PC-3 (cell line): ENCODE results near the gene TELO2. TPM values are rescaled to one million over a fixed set of nuclear protein-coding genes. Genes with fewer than 3 reads are reported as not detected.

Experiments used
- ATAC-seq: fragments of 200-7000 bp; cut with Tn5 transposase; 2 replicates; pipeline ENCODE4 v1.9.1; 2020; ENCODE audit warnings: mild to moderate bottlenecking, moderate library complexity
- BruUV-seq: library from RNA; stranded (reverse); fragments of 400-500 nt; replicated peaks from 2 replicates; lab custom pipeline; 2021; lab: Mats Ljungman, UMichigan
- CTCF ChIA-PET: fragments of 300-600 bp; sonication (Branson Sonifier 250); formaldehyde crosslinking; loops from one replicate; lab custom pipeline; 2022; ENCODE audit warnings: antibody characterized with exemption; lab: Charles Lee
- POLR2A ChIA-PET: fragments of 300-600 bp; sonication (Branson Sonifier 250); formaldehyde crosslinking; loops from one replicate; lab custom pipeline; 2022; ENCODE audit warnings: antibody characterized with exemption; ENCODE audit not compliant: unreplicated experiment; lab: Charles Lee
- DNase-seq: peaks from one replicate; pipeline ENCODE4 v3.0.0-alpha.2; 2015
- H2AFZ ChIP-seq: fragments of 300-600 bp; sonication (generic); 2 replicates; pipeline ENCODE4 v1.6.0; 2016; ENCODE audit warnings: antibody characterized with exemption, low read length
- H3F3A ChIP-seq: fragments of 300-600 bp; sonication (generic); one replicate; pipeline ENCODE4 v1.6.0; 2017; ENCODE audit warnings: antibody characterized with exemption, low read length, control low read depth, mild to moderate bottlenecking; ENCODE audit not compliant: unreplicated experiment
- H3K27ac ChIP-seq: fragments of 300-600 bp; sonication (generic); 2 replicates; pipeline ENCODE4 v1.5.1; 2016; ENCODE audit warnings: mild to moderate bottlenecking, low read length
- H3K27me3 ChIP-seq: fragments of 300-600 bp; sonication (generic); 2 replicates; pipeline ENCODE4 v1.6.1; 2016; ENCODE audit warnings: low read length, mixed read lengths
- H3K36me3 ChIP-seq: fragments of 300-600 bp; sonication (generic); 2 replicates; pipeline ENCODE4 v1.6.1; 2016; ENCODE audit warnings: low read depth, mixed run types, low read length, mixed read lengths
- H3K4me1 ChIP-seq: fragments of 300-600 bp; sonication (generic); 2 replicates; pipeline ENCODE4 v1.5.1; 2016; ENCODE audit warnings: low read length; ENCODE audit not compliant: insufficient read depth
- H3K4me2 ChIP-seq: fragments of 300-600 bp; sonication (generic); 2 replicates; pipeline ENCODE4 v1.6.0; 2016; ENCODE audit warnings: low read length
- H3K4me3 ChIP-seq: fragments of 300-600 bp; sonication (generic); 2 replicates; pipeline ENCODE4 v1.5.1; 2016; ENCODE audit warnings: mild to moderate bottlenecking, low read length, mixed read lengths
- H3K79me2 ChIP-seq: fragments of 300-600 bp; sonication (generic); 2 replicates; pipeline ENCODE4 v1.6.1; 2017; ENCODE audit warnings: low read length, mixed read lengths
- H3K9ac ChIP-seq: fragments of 300-600 bp; sonication (generic); 2 replicates; pipeline ENCODE4 v1.6.0; 2016; ENCODE audit warnings: mild to moderate bottlenecking, low read length
- H3K9me2 ChIP-seq: fragments of 300-600 bp; sonication (generic); replicated peaks from 2 replicates; pipeline ENCODE4 v1.6.1; 2016; ENCODE audit warnings: mixed run types, low read length, mixed read lengths
- H3K9me3 ChIP-seq: fragments of 300-600 bp; sonication (generic); 2 replicates; pipeline ENCODE4 v1.6.1; 2016; ENCODE audit warnings: low read length, mixed read lengths
- H4K20me1 ChIP-seq: fragments of 300-600 bp; sonication (generic); 2 replicates; pipeline ENCODE4 v1.6.1; 2016; ENCODE audit warnings: low read length, mixed read lengths
- EZH2 ChIP-seq: fragments of 300-600 bp; sonication (generic); IDR thresholded peaks from one replicate; pipeline ENCODE4 v1.6.1; 2017; ENCODE audit warnings: antibody characterized with exemption, mild to moderate bottlenecking, low read length; ENCODE audit not compliant: unreplicated experiment
- EZH2phosphoT487 ChIP-seq: fragments of 300-600 bp; sonication (generic); IDR thresholded peaks from 2 replicates; pipeline ENCODE4 v1.6.1; 2018; ENCODE audit warnings: mild to moderate bottlenecking, antibody characterized with exemption, low read length, borderline replicate concordance
- intact Hi-C: fragments of 100-400 bp; cut with micrococcal nuclease; formaldehyde crosslinking; loops from 2 replicates; pipeline ENCODE4 v1.9.0; 2023
- total RNA-seq: library from RNA; depleted of rRNA; stranded (reverse); fragments of >200 nt; gene quantifications from 2 replicates; pipeline ENCODE4 v1.2.3, GENCODE V29; 2014
- TF ChIP-seq, protein P1 (sequence below): fragments of 300-600 bp; sonication (generic); conservative IDR thresholded peaks from 2 replicates; pipeline ENCODE4 v1.5.1; 2017; ENCODE audit warnings: antibody characterized with exemption, low read depth, mild to moderate bottlenecking, low read length

The TELO2 gene
- total RNA-seq, 1 experiment from 2014 or later = 37.8 TPM

DNA sequence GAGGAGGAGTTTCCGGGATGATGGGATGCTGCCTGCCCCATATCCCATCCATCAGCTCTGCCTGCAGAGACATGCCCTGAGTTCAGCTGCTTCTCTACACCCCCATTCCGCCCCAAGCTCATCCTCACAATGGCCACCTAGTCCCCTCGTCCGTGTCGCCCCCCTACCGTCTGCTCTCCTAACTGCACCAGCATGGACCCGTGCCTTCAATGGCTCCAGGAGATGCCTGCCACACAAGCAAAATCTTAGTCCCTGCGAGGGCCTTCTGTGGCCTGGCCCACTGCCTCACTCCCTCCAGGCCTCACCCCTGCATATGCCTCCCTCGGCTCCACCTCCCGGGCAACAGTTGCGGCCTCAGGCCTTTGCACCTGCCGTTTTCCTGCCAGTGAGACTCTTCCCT is 1.8 kb upstream of the TELO2 start:
- no peak overlapping the region for H2AFZ ChIP-seq
- H3F3A ChIP-seq = no peaks in the 10 kb centered on the region
- H3K4me2 ChIP-seq = no peak overlapping the region
- TF ChIP-seq, protein P1, sequence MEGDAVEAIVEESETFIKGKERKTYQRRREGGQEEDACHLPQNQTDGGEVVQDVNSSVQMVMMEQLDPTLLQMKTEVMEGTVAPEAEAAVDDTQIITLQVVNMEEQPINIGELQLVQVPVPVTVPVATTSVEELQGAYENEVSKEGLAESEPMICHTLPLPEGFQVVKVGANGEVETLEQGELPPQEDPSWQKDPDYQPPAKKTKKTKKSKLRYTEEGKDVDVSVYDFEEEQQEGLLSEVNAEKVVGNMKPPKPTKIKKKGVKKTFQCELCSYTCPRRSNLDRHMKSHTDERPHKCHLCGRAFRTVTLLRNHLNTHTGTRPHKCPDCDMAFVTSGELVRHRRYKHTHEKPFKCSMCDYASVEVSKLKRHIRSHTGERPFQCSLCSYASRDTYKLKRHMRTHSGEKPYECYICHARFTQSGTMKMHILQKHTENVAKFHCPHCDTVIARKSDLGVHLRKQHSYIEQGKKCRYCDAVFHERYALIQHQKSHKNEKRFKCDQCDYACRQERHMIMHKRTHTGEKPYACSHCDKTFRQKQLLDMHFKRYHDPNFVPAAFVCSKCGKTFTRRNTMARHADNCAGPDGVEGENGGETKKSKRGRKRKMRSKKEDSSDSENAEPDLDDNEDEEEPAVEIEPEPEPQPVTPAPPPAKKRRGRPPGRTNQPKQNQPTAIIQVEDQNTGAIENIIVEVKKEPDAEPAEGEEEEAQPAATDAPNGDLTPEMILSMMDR = no peak
- TF ChIP-seq EZH2 = no peak
- TF ChIP-seq EZH2phosphoT487 = no peak
- BruUV-seq = no TSS peak
- no peak for DNase-seq
- no peak overlapping the region for H3K9ac ChIP-seq
- intact Hi-C loops = no loop called here
- H3K79me2 ChIP-seq = peaks cover 25% of the 10 kb centered on the region
- no peaks in the 10 kb centered on the region for H3K9me2 ChIP-seq
- H3K36me3 ChIP-seq = 0 out of 2 replicates have a peak, but pooled peaks cover 3% of the 10 kb centered on the region
- ChIA-PET POLR2A (no interaction called here), CTCF (no interaction called here)
- peaks cover 13% of the 10 kb centered on the region for H3K4me1 ChIP-seq
- no peaks in the 10 kb centered on the region for H3K9me3 ChIP-seq
- ATAC-seq = no peak
- H3K27ac ChIP-seq = no peak overlapping the region
- H4K20me1 ChIP-seq = peaks cover 5% of the 10 kb centered on the region; the same call in 1 of the 2 replicates
- no peaks in the 10 kb centered on the region for H3K27me3 ChIP-seq
- H3K4me3 ChIP-seq = no peak overlapping the region

DNA sequence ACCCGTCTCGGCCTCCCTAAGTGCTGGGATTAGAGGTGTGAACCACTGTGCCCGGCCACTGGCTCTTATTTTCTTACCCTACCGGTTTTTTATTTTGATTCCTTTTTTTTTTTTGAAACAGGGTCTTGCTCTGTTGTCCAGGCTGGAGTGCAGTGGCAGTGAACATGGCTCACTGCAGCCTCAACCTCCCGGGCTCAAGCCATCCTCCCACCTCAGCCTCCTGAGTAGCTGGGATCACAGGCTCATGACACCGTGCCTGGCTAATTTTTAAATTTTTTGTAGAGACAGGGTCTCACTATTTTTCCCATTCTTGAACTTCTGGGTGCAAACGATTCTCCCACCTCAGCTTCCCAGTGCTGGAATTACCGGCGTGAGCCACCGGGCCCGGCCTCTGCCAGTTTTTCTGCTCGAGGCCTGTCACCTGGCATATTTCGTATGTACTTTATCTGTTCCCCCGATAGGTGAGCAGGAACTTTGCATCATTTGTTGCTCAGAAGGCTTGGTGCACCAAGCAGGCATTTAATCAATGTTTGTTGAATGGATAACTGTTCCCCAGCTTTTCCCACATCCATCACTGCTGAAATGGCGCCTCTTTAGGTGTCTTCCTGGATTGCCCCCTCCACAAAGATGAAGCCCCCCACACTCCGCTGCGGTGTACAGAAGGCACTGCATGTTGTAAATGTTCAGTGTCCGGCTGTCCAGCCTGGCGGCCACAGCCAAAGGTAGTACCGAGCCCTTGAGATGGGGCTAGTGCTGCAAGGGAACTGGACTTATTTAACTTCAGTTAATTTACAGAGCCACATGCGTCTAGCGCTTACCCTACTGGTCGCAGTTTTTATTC is 858 bp upstream of the TELO2 start:
- Histone ChIP-seq H3K4me1 (peaks cover 13% of the 10 kb centered on the region), H4K20me1 (peaks cover 5% of the 10 kb centered on the region; the same call in 1 of the 2 replicates), H3K36me3 (0 out of 2 replicates have a peak, but pooled peaks cover 3% of the 10 kb centered on the region), H3K9me2 (no peaks in the 10 kb centered on the region), H3K79me2 (peaks cover 30% of the 10 kb centered on the region), H3K27me3 (no peaks in the 10 kb centered on the region), H3K4me3 (peak overlapping the region; percentile 63), H2AFZ (peak overlapping the region; percentile 95), H3K4me2 (peak overlapping the region; percentile 85), H3K9ac (peak overlapping the region; percentile 94), H3K27ac (peak overlapping the region; percentile 59), H3K9me3 (no peaks in the 10 kb centered on the region), H3F3A (no peaks in the 10 kb centered on the region)
- POLR2A ChIA-PET = no interaction called here
- ATAC-seq = no peak
- no peak for DNase-seq
- TF ChIP-seq EZH2 = no peak
- TF ChIP-seq, protein P1 = no peak
- no peak for TF ChIP-seq EZH2phosphoT487
- intact Hi-C loops = loop anchor here (2.0 kb wide), 1 partner anchor 118 kb away; no protein-coding TSS in a partner anchor
- TSS peak; percentile 98 for BruUV-seq
- CTCF ChIA-PET = no interaction called here
